GM18519 (cell line): ENCODE results near the gene ZNF234.
A peak's percentile ranks its signal among the peaks of the same experiment; 100 is the strongest.
"Not testable (repeated sequence)": the region's sequence is repeated elsewhere in the genome, so short reads cannot be mapped to it uniquely, and the experiment has no call there.

Experiments used
- ATAC-seq: cut with Tn5 transposase; IDR thresholded peaks from one replicate; pipeline ENCODE4 v1.9.1; 2021; ENCODE audit warnings: mild to moderate bottlenecking, moderate library complexity; ENCODE audit not compliant: unreplicated experiment, low FRiP score

The ZNF234 gene

DNA sequence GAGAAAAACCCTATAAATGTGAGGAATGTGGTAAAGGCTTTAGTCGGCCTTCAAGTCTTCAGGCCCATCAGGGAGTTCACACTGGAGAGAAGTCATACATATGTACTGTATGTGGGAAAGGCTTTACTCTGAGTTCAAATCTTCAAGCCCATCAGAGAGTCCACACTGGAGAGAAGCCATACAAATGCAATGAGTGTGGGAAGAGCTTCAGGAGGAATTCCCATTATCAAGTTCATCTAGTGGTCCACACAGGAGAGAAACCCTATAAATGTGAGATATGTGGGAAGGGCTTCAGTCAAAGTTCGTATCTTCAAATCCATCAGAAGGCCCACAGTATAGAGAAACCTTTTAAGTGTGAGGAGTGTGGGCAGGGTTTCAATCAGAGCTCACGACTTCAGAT lies 35.2 kb downstream of the ZNF234 start:
- ATAC-seq, result no peak

DNA sequence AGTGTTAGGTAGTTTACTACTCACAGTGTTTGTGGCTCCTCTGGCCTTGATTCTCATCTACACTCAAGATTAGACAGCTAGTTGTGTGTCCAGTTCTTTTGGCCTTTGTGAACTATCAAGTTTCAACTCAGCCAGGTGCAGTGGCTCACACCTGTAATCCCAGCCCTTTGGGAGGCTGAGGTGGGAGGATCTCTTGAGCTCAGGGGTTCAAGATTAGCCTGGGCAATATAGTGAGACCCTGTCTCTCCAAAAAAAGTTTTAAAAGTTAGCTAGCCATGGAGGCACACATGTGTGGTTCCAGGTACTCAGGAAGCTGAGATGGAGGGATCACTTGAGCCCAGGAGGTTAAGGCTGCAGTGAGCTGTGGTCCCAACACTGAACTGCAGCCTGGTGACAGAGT lies 39.6 kb downstream of the ZNF234 start:
- no peak for ATAC-seq

DNA sequence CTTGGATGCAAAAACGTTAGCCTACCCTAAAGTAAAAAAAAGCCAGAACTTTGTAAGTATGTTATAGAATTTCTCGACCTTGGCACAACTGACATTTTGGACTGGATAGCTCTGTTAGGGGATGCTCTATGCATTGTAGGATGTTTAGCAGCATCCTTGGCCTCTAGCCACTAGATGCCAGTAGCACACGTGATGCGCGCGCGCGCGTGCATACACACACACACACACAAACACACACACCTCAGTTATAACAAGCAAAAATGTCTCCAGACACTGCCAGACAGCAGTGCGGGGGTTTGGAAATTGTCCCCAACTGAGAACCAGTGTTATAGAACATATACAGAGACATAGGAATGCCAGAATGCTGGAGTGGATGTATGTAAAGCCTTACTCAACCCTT lies 40.8 kb downstream of the ZNF234 start:
- ATAC-seq, result no peak

DNA sequence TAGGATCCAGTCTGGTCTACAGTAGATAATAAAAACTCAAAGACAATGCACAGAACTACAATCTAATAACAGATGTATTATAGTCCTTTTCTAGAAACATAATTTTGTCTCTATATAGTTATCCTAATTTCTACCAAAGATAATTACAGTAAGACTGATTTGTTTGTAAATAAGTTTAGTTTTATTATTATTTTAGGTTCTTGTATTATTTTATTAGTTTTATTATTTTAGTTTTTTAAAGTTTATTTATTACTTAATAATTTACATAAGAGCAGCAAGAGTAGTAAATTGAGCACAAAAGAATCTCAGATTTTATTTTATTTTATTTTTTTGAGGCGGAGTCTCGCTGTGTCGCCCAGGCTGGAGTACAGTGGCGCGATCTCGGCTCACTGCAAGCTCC lies 48.7 kb downstream of the ZNF234 start:
- no peak for ATAC-seq

DNA sequence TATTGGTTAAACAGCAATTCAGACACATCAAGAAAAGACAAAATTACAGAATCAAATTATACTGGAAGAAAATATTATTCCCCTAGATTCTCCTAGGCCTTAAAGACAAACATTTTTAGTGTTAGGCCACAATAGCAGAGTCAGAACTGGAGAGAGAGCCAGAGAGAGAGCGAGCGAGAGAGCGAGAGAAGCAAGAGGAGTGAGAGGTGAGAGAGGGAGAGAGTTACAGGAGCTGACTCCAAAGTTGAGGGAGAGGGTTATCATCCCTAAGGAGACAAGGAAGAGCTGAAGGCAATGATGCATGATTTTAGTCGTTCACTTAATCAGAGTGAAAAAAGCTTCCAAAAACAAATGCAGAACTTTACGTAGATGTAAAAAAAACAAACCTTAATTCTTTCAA lies 50.8 kb downstream of the ZNF234 start:
- no peak for ATAC-seq

DNA sequence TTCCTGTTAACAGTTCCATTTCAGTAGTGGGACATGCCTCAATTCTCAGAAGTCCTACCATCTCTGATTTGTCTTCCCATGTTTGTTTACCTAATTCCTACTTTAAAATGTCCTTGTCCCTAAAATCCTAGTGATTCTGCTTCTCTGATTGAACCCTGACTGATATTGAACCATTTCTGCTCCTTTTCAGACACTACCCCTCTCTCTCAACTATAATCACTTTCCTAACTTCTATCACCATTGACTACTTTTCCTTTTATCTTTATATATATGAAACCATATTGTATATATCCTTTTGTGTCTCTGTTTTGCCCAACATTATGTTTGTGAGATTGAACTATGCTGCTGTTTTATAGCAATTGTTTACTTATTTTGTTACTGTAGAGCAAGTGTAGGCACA lies 55.4 kb downstream of the ZNF234 start:
- ATAC-seq, result no peak

DNA sequence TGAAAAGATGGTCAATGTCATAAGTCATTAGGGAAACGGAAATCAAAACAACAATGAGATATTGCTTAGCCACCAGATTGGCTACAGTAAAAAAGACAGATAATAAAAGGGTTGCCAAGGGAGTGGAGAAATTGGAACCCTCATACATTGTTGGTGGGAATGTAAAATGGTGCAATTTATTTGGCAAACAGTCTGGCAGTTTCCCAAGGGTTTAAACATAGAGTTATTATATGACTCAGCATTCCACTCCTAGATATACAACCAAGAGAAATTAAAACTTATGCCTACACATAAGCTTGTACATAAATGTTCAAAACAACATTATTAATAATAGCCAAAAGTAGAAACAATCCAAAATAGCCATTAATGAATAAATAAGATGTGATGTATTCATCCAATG lies 61.1 kb downstream of the ZNF234 start:
- no peak for ATAC-seq

DNA sequence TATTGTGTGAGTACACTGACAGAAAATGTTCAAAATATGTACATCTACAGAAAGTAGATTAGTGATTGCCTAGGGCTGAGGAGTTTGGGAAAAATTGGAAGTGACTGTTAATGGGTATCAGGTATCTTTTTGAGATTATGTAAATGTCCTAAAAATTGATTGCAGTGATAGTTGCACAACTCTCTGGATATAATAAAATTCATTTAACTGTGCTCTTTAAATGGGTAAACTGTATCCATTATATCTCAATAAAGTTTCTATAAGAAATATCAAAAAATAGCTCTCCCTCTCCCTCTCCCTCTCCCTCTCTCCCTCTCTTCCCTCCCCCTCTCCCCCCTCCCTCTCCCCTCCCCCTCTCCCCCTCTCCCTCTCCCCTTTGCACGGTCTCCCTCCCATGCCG lies 61.6 kb downstream of the ZNF234 start:
- no peak for ATAC-seq

DNA sequence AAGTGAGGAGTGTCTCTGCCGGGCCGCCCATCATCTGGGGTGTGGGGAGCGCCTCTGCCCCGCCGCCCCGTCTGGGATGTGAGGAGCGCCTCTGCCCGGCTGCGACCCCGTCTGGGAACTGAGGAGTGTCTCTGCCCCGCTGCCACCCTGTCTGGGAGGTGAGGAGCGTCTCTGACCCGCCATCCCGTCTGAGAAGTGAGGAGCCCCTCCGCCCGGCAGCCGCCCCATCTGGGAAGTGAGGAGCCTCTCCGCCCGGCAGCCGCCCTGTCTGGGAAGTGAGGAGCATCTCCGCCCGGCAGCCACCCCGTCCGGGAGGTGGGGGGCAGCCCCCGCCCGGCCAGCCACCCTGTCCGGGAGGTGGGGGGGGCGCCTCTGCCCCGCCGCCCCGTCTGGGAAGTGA lies 62.5 kb downstream of the ZNF234 start:
- ATAC-seq, result not testable (repeated sequence)

DNA sequence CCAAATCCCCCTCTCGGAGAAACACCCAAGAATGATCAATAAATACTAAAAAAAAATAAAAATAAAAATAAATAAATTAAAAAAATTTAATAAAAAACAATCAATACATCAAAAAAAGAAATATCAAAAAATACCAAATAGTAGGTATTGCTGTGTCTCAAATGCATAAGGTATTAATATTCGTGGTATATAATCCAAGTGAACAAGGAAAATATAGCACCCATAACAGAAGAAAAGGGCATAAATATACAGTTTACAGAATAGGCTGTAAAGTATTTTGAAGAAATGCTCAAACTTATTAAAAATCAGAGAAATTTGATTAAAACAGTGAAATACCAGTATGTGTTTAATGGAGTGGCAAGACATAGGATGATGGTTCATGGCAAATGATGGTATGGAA lies 63.4 kb downstream of the ZNF234 start:
- ATAC-seq, result no peak

DNA sequence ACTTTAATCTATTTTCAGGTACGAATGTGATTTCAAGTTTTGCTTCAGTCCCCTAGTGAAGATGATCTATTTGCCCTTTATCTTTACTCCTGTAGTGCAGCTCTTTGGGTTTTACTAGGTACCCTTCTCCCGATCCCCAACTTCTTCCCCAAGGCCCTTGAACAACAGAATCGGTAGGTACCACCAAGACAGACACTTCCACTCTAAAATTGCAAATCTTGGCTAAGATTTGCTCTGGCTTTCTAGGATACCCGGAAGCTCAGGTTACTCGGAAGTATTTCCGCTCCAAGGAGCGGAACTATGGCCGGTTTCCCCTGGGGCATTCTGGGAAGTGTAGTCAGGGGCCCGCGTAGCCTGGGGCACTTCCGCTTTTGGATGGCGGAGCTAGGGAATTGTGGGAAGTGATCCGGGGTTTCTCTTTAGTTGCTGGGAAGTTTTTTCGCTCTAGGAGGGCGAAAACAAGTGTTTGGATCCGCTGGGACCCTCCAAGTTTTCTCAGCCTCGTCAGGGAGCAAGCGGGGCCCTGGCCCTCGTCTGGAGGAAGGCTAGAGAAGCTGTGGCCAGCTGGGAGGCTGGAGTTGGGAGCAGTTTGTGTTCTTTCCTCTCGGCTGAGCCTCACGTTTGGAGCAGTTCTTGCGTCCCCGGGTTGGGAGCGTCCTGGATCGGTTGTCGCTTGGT lies 65.9 kb downstream of the ZNF234 start:
- peak; percentile 70 for ATAC-seq
